IPS-15b (cell line): ENCODE data around the gene PEX12.
A peak's percentile ranks its signal among the peaks of the same experiment; 100 is the strongest.

Source experiments
- H3K27me3 ChIP-seq: one replicate; pipeline ENCODE4 v1.6.1; 2013; ENCODE audit warnings: low read length; ENCODE audit not compliant: control insufficient read depth, insufficient read depth
- H3K36me3 ChIP-seq: one replicate; pipeline ENCODE4 v1.6.1; 2013; ENCODE audit warnings: low read length; ENCODE audit not compliant: control insufficient read depth, insufficient read depth
- H3K4me1 ChIP-seq: one replicate; pipeline ENCODE4 v1.6.1; 2013; ENCODE audit warnings: mild to moderate bottlenecking, low read length; ENCODE audit not compliant: control insufficient read depth, insufficient read depth
- H3K4me3 ChIP-seq: one replicate; pipeline ENCODE4 v1.5.1; 2013; ENCODE audit warnings: low read depth, low read length
- H3K9ac ChIP-seq: one replicate; pipeline ENCODE4 v1.6.1; 2013; ENCODE audit warnings: low read depth, mild to moderate bottlenecking, low read length
- H3K9me3 ChIP-seq: one replicate; pipeline ENCODE4 v1.6.1; 2013; ENCODE audit warnings: mild to moderate bottlenecking, low read length; ENCODE audit not compliant: control insufficient read depth, insufficient read depth

PEX12 gene

DNA sequence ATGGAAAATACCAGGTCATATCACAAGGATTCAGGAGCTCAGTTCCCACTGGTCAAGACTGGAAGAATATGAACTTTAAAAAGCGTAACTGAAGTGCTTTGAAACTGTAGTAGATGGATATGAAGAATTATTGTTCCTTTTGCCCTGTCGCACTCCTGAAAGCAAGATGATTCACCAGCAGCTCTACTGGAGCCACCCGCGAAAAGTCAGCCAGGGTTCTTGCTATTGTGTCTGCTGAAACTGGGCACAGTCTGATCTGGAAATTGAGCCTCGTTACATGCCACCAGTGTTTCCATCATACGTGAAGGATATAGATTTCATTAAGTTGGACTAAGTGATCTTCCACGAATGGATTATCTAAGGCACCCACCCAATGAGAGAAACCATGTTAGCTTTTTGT lies 25.3 kb upstream of the PEX12 start:
- Histone ChIP-seq H3K9ac (no peak overlapping the region), H3K9me3 (no peaks in the 10 kb centered on the region), H3K36me3 (peaks cover 23% of the 10 kb centered on the region), H3K4me3 (no peak overlapping the region), H3K4me1 (no peaks in the 10 kb centered on the region), H3K27me3 (no peaks in the 10 kb centered on the region)

GRCh38 chr17:35597604-35598003 lies 19.2 kb upstream of the PEX12 start:
- H3K27me3 ChIP-seq: no peaks in the 10 kb centered on the region
- H3K4me3 ChIP-seq: no peak overlapping the region
- H3K36me3 ChIP-seq: peaks cover 10% of the 10 kb centered on the region
- H3K9me3 ChIP-seq: no peaks in the 10 kb centered on the region
- H3K4me1 ChIP-seq: no peaks in the 10 kb centered on the region
- H3K9ac ChIP-seq: no peak overlapping the region

- Histone ChIP-seq H3K9me3 (no peaks in the 10 kb centered on the region), H3K36me3 (peaks cover 10% of the 10 kb centered on the region), H3K9ac (no peak overlapping the region), H3K4me1 (no peaks in the 10 kb centered on the region), H3K4me3 (no peak overlapping the region), H3K27me3 (no peaks in the 10 kb centered on the region)
These were observed 18.3 kb upstream of the PEX12 start for GRCh38 chr17:35596530-35597233.

GRCh38 chr17:35596072-35596471 lies 17.7 kb upstream of the PEX12 start:
- H3K9me3 ChIP-seq: no peaks in the 10 kb centered on the region
- H3K4me1 ChIP-seq: no peaks in the 10 kb centered on the region
- peaks cover 10% of the 10 kb centered on the region for H3K36me3 ChIP-seq
- H3K4me3 ChIP-seq: no peak overlapping the region
- no peaks in the 10 kb centered on the region for H3K27me3 ChIP-seq
- no peak overlapping the region for H3K9ac ChIP-seq

- H3K36me3 ChIP-seq: no peaks in the 10 kb centered on the region
- H3K9me3 ChIP-seq: no peaks in the 10 kb centered on the region
- H3K4me1 ChIP-seq: peaks cover 4% of the 10 kb centered on the region
- H3K27me3 ChIP-seq: no peaks in the 10 kb centered on the region
- peak overlapping the region; percentile 98 for H3K9ac ChIP-seq
- peak overlapping the region; percentile 99 for H3K4me3 ChIP-seq
These were observed 10.0 kb upstream of the PEX12 start for GRCh38 chr17:35588196-35588920.

- H3K36me3 ChIP-seq: no peaks in the 10 kb centered on the region
- H3K9me3 ChIP-seq: no peaks in the 10 kb centered on the region
- peaks cover 4% of the 10 kb centered on the region for H3K4me1 ChIP-seq
- no peaks in the 10 kb centered on the region for H3K27me3 ChIP-seq
- peak within 1 kb of the TSS; percentile 98 for H3K9ac ChIP-seq
- peak within 1 kb of the TSS; percentile 99 for H3K4me3 ChIP-seq
These were observed 8.9 kb upstream of the PEX12 start, which contains the start of gene AP2B1 for GRCh38 chr17:35587074-35587961. TSS of gene AP2B1 (plus strand) at chr17:35587322. CDS start at chr17:35594031, 6,709 bp downstream.

DNA sequence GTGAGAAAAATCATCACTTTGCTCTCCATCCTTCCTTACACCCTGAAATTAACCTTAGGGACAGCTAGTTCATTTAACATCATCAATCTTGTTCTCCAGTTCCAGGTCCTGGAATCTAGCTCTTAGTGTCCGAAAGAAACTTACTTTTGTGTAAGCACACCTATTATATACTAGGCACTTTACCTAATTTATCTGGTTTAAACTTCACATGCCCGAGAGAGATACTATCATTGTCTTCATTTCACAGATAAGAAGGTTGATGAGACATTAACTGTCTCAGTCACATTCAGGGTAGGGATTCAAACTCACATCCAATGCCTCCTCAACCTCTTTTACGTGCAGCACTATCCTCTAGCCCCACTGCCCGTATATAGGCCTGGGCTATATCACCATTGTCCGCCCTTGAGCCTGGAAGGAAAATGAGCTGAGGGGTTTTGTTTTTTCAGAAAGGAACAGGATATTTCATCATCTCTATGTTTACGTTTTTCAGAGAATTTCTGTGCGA lies 8.2 kb upstream of the PEX12 start:
- Histone ChIP-seq H3K4me3 (peak overlapping the region; percentile 99), H3K36me3 (no peaks in the 10 kb centered on the region), H3K4me1 (peaks cover 4% of the 10 kb centered on the region), H3K9me3 (no peaks in the 10 kb centered on the region), H3K9ac (peak overlapping the region; percentile 62), H3K27me3 (no peaks in the 10 kb centered on the region)

DNA sequence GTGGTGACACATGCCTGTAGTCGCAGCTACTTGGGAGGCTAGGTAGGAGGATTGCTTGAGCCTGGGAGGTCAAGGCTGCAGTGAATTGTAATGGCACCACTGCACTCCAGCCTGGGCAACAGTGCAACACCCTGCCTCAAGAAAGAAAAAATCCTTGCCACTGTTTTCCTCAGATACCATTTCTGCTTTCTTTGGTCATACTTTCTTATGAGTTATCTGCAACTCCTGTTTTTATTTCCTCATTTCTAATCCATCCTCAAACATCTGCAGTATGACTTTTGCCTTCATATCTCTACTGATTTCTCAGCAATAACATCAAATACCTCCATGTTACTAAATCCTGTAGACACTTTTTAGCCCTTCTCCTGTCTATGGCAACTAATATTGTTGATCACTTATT lies 5.7 kb upstream of the PEX12 start:
- H3K36me3 ChIP-seq: no peaks in the 10 kb centered on the region

GRCh38 chr17:35578929-35579432 lies 610 bp upstream of the PEX12 start:
- Histone ChIP-seq H3K4me1 (no peaks in the 10 kb centered on the region), H3K4me3 (peak overlapping the region; percentile 63), H3K9me3 (no peaks in the 10 kb centered on the region), H3K27me3 (no peaks in the 10 kb centered on the region), H3K9ac (peak overlapping the region; percentile 96), H3K36me3 (no peaks in the 10 kb centered on the region)

More for the DNA sequence above, 5.7 kb upstream of the PEX12 start:
- H3K9ac ChIP-seq: no peak overlapping the region
- H3K27me3 ChIP-seq: no peaks in the 10 kb centered on the region
- H3K4me1 ChIP-seq: peaks cover 4% of the 10 kb centered on the region
- H3K9me3 ChIP-seq: no peaks in the 10 kb centered on the region
- H3K4me3 ChIP-seq: no peak overlapping the region

GRCh38 chr17:35577830-35578196 lies 558 bp downstream of the PEX12 start:
- Histone ChIP-seq H3K27me3 (no peaks in the 10 kb centered on the region), H3K4me3 (peak overlapping the region; percentile 63), H3K9ac (peak overlapping the region; percentile 70), H3K36me3 (no peaks in the 10 kb centered on the region), H3K9me3 (no peaks in the 10 kb centered on the region), H3K4me1 (no peaks in the 10 kb centered on the region)

DNA sequence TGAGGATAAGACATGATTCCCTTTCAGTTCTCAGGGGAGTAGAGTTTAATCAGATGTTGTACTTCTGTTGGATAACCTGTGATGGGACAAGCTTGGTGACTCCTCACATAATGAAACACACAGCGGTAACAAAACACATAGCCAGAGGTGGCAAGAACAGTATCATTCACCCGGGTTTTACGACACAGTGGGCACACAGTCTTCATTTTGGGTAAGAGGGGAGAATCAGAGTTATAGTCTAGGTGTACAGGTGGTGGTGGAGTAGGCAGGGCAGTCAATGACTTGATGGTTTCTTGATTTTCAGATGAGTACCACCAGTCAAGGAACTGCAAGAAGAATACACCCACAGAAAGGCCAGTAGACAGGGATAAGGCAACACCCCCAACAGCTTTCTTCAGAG lies 2.6 kb downstream of the PEX12 start:
- no peaks in the 10 kb centered on the region for H3K9me3 ChIP-seq
- H3K4me1 ChIP-seq: no peaks in the 10 kb centered on the region
- H3K9ac ChIP-seq: no peak overlapping the region
- no peaks in the 10 kb centered on the region for H3K27me3 ChIP-seq
- H3K36me3 ChIP-seq: no peaks in the 10 kb centered on the region
- H3K4me3 ChIP-seq: no peak overlapping the region
